Esophagus muscularis mucosa (tissue), 4 donors: ENCODE results near the gene TRPM7.

Source experiments
- EP300 ChIP-seq: sonication (generic); formaldehyde crosslinking; IDR thresholded peaks from one replicate; pipeline ENCODE4 v1.6.1; 2017; ENCODE audit warnings: antibody characterized with exemption
- POLR2AphosphoS5 ChIP-seq, 2 donors: sonication (generic); formaldehyde crosslinking; IDR thresholded peaks; one replicate each; pipeline ENCODE4 v1.6.1; 2017; ENCODE audit warnings: antibody characterized with exemption in 2 of 2
- TF ChIP-seq, protein P1 (sequence below), 3 experiments: fragments of 200-600 bp in 2 of 3; fragments of 450-650 bp in 1 of 3; sonication (generic) in 2 of 3; IDR thresholded peaks; one replicate each; pipeline ENCODE4 v1.5.1; 2017 to 2019; ENCODE audit warnings: antibody characterized with exemption in 3 of 3, mild to moderate bottlenecking in 2 of 3, moderate library complexity in 1 of 3

DNA sequence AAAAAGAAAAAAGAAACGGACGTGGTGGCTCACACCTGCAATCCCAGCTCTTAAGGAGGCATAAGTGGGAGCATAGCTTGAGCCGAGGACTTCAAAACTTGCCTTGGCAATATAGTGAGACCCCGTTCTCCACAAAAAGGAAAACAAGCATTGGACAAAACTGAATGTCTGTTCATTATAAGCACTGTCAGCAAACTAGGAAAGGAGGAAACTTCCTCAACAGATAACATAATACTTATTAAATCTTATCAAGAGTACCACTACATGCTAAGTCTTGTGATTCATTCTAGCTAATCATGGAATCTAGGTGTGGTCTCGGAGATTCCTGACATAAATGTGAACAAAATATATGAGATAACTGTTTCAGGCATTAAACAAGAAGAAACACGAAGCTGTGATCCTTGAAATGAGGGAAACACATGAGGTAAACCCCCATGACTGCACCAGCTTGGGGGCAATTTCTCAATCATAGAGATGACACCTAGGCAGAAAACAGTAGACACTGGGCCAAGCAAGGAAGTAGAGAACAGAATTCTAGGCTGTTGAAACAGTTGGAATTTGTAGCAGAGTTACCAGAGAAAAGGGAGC is 33.3 kb downstream of the TRPM7 start:
- TF ChIP-seq, protein P1, sequence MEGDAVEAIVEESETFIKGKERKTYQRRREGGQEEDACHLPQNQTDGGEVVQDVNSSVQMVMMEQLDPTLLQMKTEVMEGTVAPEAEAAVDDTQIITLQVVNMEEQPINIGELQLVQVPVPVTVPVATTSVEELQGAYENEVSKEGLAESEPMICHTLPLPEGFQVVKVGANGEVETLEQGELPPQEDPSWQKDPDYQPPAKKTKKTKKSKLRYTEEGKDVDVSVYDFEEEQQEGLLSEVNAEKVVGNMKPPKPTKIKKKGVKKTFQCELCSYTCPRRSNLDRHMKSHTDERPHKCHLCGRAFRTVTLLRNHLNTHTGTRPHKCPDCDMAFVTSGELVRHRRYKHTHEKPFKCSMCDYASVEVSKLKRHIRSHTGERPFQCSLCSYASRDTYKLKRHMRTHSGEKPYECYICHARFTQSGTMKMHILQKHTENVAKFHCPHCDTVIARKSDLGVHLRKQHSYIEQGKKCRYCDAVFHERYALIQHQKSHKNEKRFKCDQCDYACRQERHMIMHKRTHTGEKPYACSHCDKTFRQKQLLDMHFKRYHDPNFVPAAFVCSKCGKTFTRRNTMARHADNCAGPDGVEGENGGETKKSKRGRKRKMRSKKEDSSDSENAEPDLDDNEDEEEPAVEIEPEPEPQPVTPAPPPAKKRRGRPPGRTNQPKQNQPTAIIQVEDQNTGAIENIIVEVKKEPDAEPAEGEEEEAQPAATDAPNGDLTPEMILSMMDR (IDR thresholded peaks at IDR 0.05): no peak
- no peak for TF ChIP-seq POLR2AphosphoS5 (IDR thresholded peaks at IDR 0.05)
- TF ChIP-seq EP300: no peak
